DOHH2 (cell line): ENCODE data around the gene KL.

ENCODE experiments used
- H3F3A ChIP-seq: fragments of 200-600 bp; sonication (generic), shearing (Covaris generic); 2 replicates; pipeline ENCODE4 v1.6.0; 2016; ENCODE audit warnings: antibody characterized with exemption, mild to moderate bottlenecking; ENCODE audit not compliant: control insufficient read depth, insufficient read depth
- H3K27ac ChIP-seq: fragments of 200-600 bp; sonication (generic); 2 replicates; pipeline ENCODE4 v1.5.1; 2014; ENCODE audit warnings: low read depth, mild to moderate bottlenecking, low read length, moderate library complexity
- H3K27me3 ChIP-seq: fragments of 200-600 bp; sonication (generic); 2 replicates; pipeline ENCODE4 v1.6.1; 2014; ENCODE audit warnings: mild to moderate bottlenecking, low read length, mixed read lengths; ENCODE audit not compliant: control insufficient read depth
- H3K36me3 ChIP-seq: fragments of 200-600 bp; sonication (generic); 2 replicates; pipeline ENCODE4 v1.6.1; 2014; ENCODE audit warnings: mild to moderate bottlenecking, low read length, moderate library complexity, mixed read lengths; ENCODE audit not compliant: control insufficient read depth
- H3K4me1 ChIP-seq: fragments of 200-600 bp; sonication (generic); 2 replicates; pipeline ENCODE4 v1.6.1; 2014; ENCODE audit warnings: mild to moderate bottlenecking, low read length, mixed read lengths; ENCODE audit not compliant: control insufficient read depth
- H3K4me2 ChIP-seq: fragments of 200-600 bp; sonication (generic); 2 replicates; pipeline ENCODE4 v1.6.0; 2014; ENCODE audit warnings: mild to moderate bottlenecking, low read length, moderate library complexity
- H3K4me3 ChIP-seq: fragments of 200-600 bp; sonication (generic); 2 replicates; pipeline ENCODE4 v1.5.1; 2014; ENCODE audit warnings: mild to moderate bottlenecking, low read length, mixed read lengths
- H3K79me2 ChIP-seq: fragments of 200-600 bp; sonication (generic); 2 replicates; pipeline ENCODE4 v1.6.1; 2014; ENCODE audit warnings: mild to moderate bottlenecking, low read length, mixed read lengths; ENCODE audit not compliant: control insufficient read depth
- H3K9me2 ChIP-seq: fragments of 200-600 bp; sonication (generic); replicated peaks from 2 replicates; pipeline ENCODE4 v1.6.1; 2014; ENCODE audit warnings: mild to moderate bottlenecking, low read length, mixed read lengths; ENCODE audit not compliant: control insufficient read depth
- H3K9me3 ChIP-seq: fragments of 200-600 bp; sonication (generic); 2 replicates; pipeline ENCODE4 v1.6.1; 2014; ENCODE audit warnings: antibody characterized with exemption, low read length, mixed read lengths; ENCODE audit not compliant: control insufficient read depth, insufficient read depth
- H4K20me1 ChIP-seq: fragments of 200-600 bp; sonication (generic); 2 replicates; pipeline ENCODE4 v1.6.0; 2014; ENCODE audit warnings: low read depth, mild to moderate bottlenecking, antibody characterized with exemption, low read length, moderate library complexity; ENCODE audit not compliant: control insufficient read depth, insufficient read depth
- EZH2phosphoT487 ChIP-seq: fragments of 200-600 bp; sonication (generic); IDR thresholded peaks from 2 replicates; pipeline ENCODE4 v1.6.1; 2017; ENCODE audit warnings: borderline replicate concordance, mild to moderate bottlenecking, antibody characterized with exemption, low read length, moderate library complexity, mixed read lengths
- TF ChIP-seq, protein P1 (sequence below): fragments of 200-600 bp; sonication (generic); IDR thresholded peaks from one replicate; pipeline ENCODE4 v1.5.1; 2014; ENCODE audit warnings: antibody characterized with exemption, mild to moderate bottlenecking, low read depth, low read length; ENCODE audit not compliant: poor library complexity, severe bottlenecking

KL gene

GRCh38 chr13:32976912-32977311 is 39.3 kb upstream of the KL start:
- H3K9me3 ChIP-seq = no peaks in the 10 kb centered on the region
- no peak overlapping the region for H3K4me3 ChIP-seq
- H3K79me2 ChIP-seq = no peaks in the 10 kb centered on the region
- no peaks in the 10 kb centered on the region for H3K36me3 ChIP-seq
- H3F3A ChIP-seq = no peaks in the 10 kb centered on the region
- H3K27ac ChIP-seq = no peak overlapping the region
- H3K4me1 ChIP-seq = no peaks in the 10 kb centered on the region
- H3K27me3 ChIP-seq = no peaks in the 10 kb centered on the region
- TF ChIP-seq, protein P1, sequence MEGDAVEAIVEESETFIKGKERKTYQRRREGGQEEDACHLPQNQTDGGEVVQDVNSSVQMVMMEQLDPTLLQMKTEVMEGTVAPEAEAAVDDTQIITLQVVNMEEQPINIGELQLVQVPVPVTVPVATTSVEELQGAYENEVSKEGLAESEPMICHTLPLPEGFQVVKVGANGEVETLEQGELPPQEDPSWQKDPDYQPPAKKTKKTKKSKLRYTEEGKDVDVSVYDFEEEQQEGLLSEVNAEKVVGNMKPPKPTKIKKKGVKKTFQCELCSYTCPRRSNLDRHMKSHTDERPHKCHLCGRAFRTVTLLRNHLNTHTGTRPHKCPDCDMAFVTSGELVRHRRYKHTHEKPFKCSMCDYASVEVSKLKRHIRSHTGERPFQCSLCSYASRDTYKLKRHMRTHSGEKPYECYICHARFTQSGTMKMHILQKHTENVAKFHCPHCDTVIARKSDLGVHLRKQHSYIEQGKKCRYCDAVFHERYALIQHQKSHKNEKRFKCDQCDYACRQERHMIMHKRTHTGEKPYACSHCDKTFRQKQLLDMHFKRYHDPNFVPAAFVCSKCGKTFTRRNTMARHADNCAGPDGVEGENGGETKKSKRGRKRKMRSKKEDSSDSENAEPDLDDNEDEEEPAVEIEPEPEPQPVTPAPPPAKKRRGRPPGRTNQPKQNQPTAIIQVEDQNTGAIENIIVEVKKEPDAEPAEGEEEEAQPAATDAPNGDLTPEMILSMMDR = no peak
- no peak for TF ChIP-seq EZH2phosphoT487
- no peaks in the 10 kb centered on the region for H3K9me2 ChIP-seq
- no peaks in the 10 kb centered on the region for H4K20me1 ChIP-seq
- no peak overlapping the region for H3K4me2 ChIP-seq

- Histone ChIP-seq H3K79me2 (no peaks in the 10 kb centered on the region), H3K27ac (no peak overlapping the region), H3K9me3 (no peaks in the 10 kb centered on the region), H3K27me3 (no peaks in the 10 kb centered on the region), H4K20me1 (no peaks in the 10 kb centered on the region), H3K4me3 (no peak overlapping the region), H3K9me2 (no peaks in the 10 kb centered on the region), H3K36me3 (no peaks in the 10 kb centered on the region), H3F3A (no peaks in the 10 kb centered on the region), H3K4me1 (no peaks in the 10 kb centered on the region), H3K4me2 (no peak overlapping the region)
- no peak for TF ChIP-seq EZH2phosphoT487
- TF ChIP-seq, protein P1 = no peak
Observed at GRCh38 chr13:32977321-32977720, 38.9 kb upstream of the KL start.

DNA sequence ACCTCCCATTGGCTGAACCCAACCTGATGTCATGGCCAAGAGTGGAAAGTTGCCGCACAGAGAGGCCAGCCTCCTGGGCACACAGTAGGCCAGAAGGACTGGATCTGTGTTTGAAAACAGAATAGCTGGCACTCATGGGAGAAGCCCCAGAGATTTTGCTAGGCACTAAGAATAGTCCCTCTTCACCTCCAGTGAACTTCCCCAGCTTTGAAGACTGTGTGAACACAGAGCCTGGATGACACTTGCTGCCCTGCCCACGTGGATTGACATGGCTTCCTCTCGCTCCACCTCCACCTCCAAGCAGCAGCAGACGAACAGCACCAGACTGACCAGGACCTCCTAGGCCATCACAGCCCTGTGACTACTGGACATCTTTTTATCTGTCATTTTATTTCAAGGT is 37.9 kb upstream of the KL start:
- H3K79me2 ChIP-seq = no peaks in the 10 kb centered on the region
- no peak overlapping the region for H3K4me2 ChIP-seq
- H3K9me2 ChIP-seq = no peaks in the 10 kb centered on the region
- no peaks in the 10 kb centered on the region for H4K20me1 ChIP-seq
- H3K9me3 ChIP-seq = no peaks in the 10 kb centered on the region
- H3K4me1 ChIP-seq = no peaks in the 10 kb centered on the region
- no peak overlapping the region for H3K27ac ChIP-seq
- H3K4me3 ChIP-seq = no peak overlapping the region
- no peaks in the 10 kb centered on the region for H3K27me3 ChIP-seq
- TF ChIP-seq, protein P1 = no peak
- TF ChIP-seq EZH2phosphoT487 = no peak
- no peaks in the 10 kb centered on the region for H3F3A ChIP-seq
- H3K36me3 ChIP-seq = no peaks in the 10 kb centered on the region

DNA sequence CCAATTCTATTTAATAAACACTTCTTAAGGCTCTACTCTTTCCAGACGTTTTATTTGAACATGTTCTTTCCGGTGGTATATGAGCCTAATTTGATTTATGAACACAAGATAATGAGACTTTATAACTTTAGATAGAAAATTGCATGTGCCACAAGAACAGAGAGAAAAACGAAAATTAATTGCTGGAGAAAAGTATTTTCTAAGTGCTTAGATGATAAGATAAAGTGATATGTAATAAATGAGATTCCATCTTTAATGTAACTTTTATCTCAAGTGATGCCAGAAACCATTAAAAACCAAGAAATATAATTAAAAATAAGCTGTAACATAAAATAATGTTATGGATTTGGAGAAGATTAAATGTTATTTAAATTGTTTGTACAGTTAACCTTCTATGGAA is 33.2 kb upstream of the KL start:
- H3K27ac ChIP-seq = no peak overlapping the region
- no peaks in the 10 kb centered on the region for H3K36me3 ChIP-seq

More for the DNA sequence above, 33.2 kb upstream of the KL start:
- no peaks in the 10 kb centered on the region for H3K9me3 ChIP-seq
- TF ChIP-seq, protein P1 = no peak
- TF ChIP-seq EZH2phosphoT487 = no peak
- H3K79me2 ChIP-seq = no peaks in the 10 kb centered on the region
- no peak overlapping the region for H3K4me3 ChIP-seq
- H3K27me3 ChIP-seq = no peaks in the 10 kb centered on the region
- H3K4me1 ChIP-seq = no peaks in the 10 kb centered on the region
- H4K20me1 ChIP-seq = no peaks in the 10 kb centered on the region
- H3K4me2 ChIP-seq = no peak overlapping the region
- H3K9me2 ChIP-seq = no peaks in the 10 kb centered on the region
- H3F3A ChIP-seq = no peaks in the 10 kb centered on the region
